Measurements from ENCODE around the gene SPATA18.
"Not testable (repeated sequence)": the region's sequence is repeated elsewhere in the genome, so short reads cannot be mapped to it uniquely, and the experiment has no call there.

The SPATA18 gene

GRCh38 chr4:52110171-52110570 is 59.1 kb downstream of the SPATA18 start:
- DNase-seq: no peak

GRCh38 chr4:52111995-52112394 is 60.9 kb downstream of the SPATA18 start:
- DNase-seq: no peak

- DNase-seq: no peak
Observed at GRCh38 chr4:52112411-52112810, 61.3 kb downstream of the SPATA18 start.

- DNase-seq: no peak
Observed at GRCh38 chr4:52116641-52117040, 65.5 kb downstream of the SPATA18 start.

- no peak for DNase-seq
Observed at GRCh38 chr4:52126226-52126625, 75.1 kb downstream of the SPATA18 start.

- DNase-seq: no peak
Observed at GRCh38 chr4:52126966-52127365, 75.9 kb downstream of the SPATA18 start.

GRCh38 chr4:52135171-52135570 is 84.1 kb downstream of the SPATA18 start:
- no peak for DNase-seq

GRCh38 chr4:52137152-52137551 is 86.0 kb downstream of the SPATA18 start:
- not testable (repeated sequence) for DNase-seq

- DNase-seq: no peak
Observed at GRCh38 chr4:52142816-52143215, 91.7 kb downstream of the SPATA18 start.

- no peak for DNase-seq
Observed at GRCh38 chr4:52143815-52144214, 92.7 kb downstream of the SPATA18 start.

GRCh38 chr4:52144372-52144771 is 93.3 kb downstream of the SPATA18 start:
- no peak for DNase-seq
